GM19043 (cell line): ENCODE data around the gene ZDHHC11B.
"Not testable (repeated sequence)": the region's sequence is repeated elsewhere in the genome, so short reads cannot be mapped to it uniquely, and the experiment has no call there.

ENCODE experiments used
- ATAC-seq: cut with Tn5 transposase; IDR thresholded peaks from one replicate; pipeline ENCODE4 v1.9.1; 2021; ENCODE audit warnings: low read depth; ENCODE audit not compliant: unreplicated experiment

ZDHHC11B gene

DNA sequence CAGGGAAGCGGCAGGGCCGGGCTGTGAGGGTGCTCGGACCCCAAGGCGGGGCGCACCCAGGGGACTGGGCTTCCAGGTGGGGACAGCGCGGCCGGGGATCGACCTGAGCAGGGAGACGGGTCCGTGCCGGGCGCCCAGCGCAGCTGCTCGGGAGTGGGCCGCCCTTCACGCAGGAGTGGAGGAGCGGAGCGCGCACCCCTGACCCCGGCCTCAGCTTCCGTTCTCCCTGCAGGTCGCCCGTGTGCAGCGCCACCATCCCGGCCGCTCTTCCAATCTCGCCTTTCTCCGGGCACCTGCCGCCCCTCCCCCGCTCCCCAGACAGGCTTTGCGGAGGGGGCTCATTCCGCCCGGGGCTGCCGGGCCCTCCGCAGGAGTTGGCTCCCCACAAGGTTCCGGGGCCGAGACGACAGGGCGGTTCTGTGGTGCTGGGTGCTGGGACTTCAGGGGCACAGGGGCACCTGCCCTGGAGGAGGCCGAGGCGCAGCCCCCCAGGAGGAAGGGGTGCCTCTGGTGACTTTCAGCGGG is 714 bp upstream of the ZDHHC11B start:
- ATAC-seq = not testable (repeated sequence)

DNA sequence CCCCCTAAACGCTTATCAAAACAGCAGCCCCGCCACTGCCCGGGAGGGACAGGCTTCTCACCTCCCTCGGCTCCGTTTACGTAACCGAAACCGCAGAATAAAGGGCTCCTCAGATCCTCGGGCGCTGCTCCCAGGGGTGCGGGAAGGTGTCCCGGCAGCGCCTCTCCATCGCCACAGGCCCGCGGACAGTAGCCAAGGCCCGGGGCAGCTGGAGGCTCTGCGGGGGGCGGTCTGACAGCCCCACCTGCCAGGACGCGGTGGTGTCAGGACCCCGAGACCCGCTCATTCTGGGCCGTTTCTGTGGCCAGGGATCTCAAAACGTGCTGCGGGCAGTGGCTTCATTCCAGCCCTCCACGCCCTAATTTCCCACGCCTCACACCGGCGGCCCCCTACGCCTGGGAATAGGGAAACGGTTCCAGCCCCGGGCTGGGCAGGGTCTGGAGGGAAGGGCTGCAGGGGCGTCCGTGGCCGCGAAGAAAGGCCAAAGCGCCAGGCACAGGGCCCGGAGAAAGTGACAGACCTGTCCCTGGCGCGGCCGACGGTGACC is 575 bp downstream of the ZDHHC11B start:
- ATAC-seq = not testable (repeated sequence)

DNA sequence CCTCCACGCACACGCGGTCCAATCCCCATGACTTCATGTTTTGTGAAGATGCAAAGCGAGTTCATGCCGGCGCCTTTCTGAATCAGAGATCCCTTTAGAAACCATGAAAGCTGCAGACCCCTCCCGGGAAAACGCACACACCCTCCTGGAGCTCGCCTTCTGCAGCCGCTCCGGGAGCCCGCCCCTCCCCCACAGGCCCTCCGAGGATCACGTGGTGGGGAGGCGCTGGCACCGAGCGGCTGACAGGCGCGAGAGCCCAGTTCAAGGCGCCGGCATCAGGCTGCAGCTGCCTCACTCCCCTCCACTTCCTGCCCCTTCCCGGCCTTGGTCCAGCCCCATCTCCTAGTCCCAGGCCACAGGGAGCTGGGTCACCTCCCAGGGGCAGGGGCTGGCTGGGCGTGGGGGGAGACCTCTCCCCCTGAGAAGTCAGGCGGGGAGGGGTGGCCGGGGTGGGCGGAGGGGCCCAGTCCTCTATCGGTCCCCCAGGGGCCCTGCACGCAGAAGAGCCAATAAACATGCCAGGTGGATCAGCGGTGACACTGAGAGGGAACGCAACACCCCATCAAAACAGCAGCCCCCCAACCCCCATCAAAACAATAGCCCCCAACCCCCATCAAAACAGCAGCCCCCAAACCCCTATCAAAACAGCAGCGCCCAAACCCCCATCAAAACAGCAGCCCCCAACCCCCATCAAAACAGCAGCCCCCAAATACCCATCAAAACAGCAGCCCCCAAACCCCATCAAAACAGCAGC is 1.3 kb downstream of the ZDHHC11B start:
- ATAC-seq = not testable (repeated sequence)

- ATAC-seq = not testable (repeated sequence)
Observed at GRCh38 chr5:782356-782755, 2.2 kb downstream of the ZDHHC11B start.

DNA sequence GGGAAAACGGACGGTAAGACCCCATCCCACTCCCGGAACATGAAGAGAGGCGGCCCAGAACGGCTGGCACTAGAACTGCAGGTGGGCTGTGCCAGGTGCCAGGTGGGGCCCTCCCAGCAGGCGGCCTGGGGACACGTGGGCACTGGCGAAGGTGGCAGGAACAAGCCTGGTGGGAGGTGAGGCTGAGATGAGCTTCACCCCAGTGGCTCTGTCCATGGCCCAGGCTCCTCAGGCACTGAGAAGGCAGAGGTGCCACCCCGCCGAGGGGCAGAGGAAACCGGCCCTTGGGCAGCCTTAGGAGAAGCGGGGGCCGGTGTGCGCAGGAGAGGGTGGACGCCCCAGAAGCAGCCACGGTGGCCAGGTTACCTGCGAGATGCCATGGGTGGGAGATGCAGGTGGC is 4.0 kb downstream of the ZDHHC11B start:
- not testable (repeated sequence) for ATAC-seq

DNA sequence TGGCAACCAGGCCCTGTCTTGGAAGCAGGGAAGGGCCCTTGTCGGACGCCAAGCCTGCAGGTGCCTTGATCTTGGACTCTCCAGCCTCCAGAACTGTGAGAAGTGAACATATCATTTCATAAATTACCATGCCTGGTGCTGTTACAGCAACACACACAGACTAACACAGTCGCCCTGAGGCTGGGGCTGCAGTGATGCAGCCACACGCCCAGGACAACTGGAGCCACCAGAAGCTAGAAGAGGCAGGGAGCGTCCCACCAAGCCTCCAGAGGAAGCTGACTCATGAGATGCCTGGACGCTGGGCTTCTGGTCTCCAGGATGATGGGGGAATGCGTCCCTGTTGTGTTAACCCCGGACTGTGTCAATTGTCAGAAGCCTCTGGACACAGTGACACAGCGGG is 5.6 kb downstream of the ZDHHC11B start:
- ATAC-seq = not testable (repeated sequence)

- not testable (repeated sequence) for ATAC-seq
Observed at GRCh38 chr5:778421-778820, 6.1 kb downstream of the ZDHHC11B start.

GRCh38 chr5:777756-778161 is 6.8 kb downstream of the ZDHHC11B start:
- ATAC-seq = no peak

- no peak for ATAC-seq
Observed at GRCh38 chr5:776862-777711, 7.4 kb downstream of the ZDHHC11B start.

DNA sequence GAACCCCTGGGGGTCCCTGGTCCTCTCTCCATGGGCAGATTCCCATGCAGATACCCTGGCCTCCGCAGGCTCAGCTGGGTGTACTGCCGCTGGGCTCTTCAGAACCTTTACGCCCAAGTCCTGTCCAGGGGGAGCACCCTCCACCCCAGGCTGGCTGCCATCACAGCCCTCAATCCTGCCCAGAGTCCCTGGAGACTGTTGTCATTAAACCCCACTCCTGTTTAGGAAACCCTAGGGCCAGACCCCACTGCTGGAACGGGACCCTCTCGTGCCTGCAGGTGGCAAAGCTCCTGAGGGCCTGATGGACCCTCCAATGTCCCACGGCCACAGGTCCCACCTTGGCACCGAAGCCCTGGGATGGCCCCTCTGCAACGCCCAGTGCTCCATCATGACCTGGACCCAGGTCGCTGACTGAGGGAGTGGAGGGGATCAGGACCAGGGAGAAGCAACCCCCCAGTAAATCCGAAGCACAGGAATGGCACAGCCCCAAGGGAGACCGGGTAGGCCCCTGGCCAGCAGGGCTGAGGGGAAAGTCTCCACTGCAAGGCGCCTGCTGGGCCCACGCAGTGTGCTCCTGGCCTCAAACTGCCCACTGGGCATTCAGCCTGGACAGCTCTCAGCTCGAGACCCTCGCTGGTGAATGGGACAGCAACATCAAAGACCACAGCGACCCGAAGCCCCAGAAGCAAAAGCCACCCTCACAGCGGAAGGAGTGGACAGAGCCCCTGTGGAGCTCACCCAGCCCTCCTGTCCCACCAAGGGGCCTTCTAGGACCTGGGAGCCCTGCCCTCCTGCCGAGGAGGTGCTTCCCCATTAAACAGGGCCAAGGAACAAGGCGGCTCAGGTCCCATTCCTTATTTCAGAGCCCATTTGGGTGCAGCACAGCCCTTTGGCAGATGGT is 8.3 kb downstream of the ZDHHC11B start:
- no peak for ATAC-seq

GRCh38 chr5:775595-775960 is 9.0 kb downstream of the ZDHHC11B start:
- ATAC-seq = not testable (repeated sequence)

- ATAC-seq = not testable (repeated sequence)
Observed at GRCh38 chr5:774854-775505, 9.5 kb downstream of the ZDHHC11B start.

- ATAC-seq = not testable (repeated sequence)
Observed at GRCh38 chr5:774304-774703, 10.2 kb downstream of the ZDHHC11B start.

DNA sequence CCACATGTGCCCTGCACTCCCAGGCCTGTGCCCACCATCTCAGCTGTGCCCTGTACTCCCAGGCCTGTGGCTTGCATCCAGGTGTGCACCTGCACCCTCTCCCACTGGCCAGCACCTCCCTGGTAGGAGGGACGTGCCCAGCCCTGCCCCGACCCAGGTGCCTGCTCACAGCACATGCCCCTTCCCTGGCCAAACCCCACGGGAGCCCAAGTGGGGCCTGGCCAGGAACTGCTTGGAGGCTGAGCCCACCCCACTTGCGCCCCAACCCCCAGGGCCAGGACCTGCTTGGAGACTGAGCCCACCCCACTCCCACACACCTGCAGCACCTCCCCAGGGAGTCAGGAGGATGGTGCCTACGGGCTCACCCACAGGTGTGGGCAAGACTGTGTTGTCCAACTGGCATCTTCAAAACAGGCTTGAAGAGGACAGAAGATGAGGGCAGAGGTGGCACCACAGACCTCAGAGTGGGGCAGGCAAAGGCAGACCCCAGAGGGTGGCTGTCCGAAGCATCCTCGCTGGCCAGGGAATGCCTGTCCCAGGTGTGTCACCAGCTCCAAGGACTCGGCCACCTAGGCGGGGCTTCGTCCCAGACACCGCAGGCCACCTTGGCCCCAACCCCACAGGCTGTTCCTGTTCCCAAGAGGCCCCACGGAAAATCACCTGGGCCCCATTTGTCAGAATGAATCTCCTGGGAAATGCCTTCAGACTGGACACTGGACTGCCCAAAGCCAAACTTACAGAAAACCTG is 10.8 kb downstream of the ZDHHC11B start:
- ATAC-seq = no peak

DNA sequence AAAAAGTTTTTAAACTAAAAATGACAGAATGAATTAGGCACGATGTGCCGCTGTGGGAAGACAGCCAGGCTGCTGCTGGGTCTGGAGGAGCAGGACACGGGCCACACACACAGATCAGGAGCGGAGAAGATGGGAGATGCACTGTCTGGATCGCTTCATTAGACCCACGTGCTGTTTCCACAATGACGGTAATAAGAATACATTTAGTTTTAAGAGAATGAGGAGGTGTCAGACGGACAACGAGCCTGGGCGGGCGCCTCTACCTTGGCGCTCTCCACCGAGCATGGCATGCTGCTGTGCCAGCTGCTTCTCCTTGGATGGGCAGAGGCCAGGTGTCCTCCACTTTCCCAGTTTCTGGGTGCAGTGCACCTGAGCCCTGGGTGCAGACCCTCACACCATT is 11.6 kb downstream of the ZDHHC11B start:
- ATAC-seq = not testable (repeated sequence)

- ATAC-seq = not testable (repeated sequence)
Observed at GRCh38 chr5:772547-772890, 12.0 kb downstream of the ZDHHC11B start.

DNA sequence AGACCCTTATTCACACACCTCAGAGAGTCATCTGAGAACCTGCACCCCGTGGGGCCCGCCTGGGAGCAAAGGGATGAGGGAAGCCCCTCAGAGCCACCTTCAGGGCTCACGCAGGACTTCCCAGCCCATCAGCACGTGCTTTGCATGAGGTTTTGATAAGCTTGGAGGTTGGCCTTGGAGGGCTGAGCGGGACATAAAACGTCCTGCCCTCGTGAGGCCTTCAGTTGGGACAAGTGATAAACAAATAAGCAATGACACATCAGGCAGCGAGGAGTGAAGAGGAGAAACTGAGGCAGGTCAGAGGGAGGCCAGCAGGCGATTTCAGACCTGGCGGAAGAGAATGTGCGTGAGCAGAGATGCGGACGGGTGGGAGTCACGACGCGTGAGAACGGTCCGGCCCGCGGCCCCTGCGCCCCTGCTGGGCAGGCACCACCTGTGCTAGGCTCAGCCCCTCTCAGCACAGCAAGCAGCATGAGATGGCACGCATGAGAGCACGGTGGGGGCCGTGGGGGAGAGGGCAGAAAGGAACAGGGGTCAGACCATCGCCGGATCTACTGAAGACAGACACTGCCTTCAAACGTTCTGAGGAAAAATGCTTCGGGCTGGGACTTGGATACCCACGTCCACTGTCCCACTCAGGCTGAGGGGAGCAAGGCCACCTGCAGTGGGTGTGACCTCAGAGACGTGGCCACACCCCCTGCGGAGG is 12.5 kb downstream of the ZDHHC11B start:
- not testable (repeated sequence) for ATAC-seq

- ATAC-seq = not testable (repeated sequence)
Observed at GRCh38 chr5:771087-771781, 13.3 kb downstream of the ZDHHC11B start.
